Neural progenitor cell (in vitro differentiated cells): ENCODE data around the gene MACROD2. TPM values are rescaled to one million over a fixed set of nuclear protein-coding genes. Genes with fewer than 3 reads are reported as not detected.

Source experiments
- DNase-seq: peaks from one replicate; pipeline ENCODE4 v3.0.0-alpha.2; 2016; ENCODE audit warnings: low spot score
- H2AFZ ChIP-seq: fragments of 200-600 bp; sonication (generic); replicated peaks from 2 replicates; pipeline ENCODE4 v1.6.1; 2016; ENCODE audit warnings: antibody characterized with exemption
- H3F3A ChIP-seq: fragments of 200-600 bp; sonication (generic); 2 replicates; pipeline ENCODE4 v1.6.1; 2016; ENCODE audit warnings: antibody characterized with exemption, low read depth
- H3K27ac ChIP-seq: fragments of 200-600 bp; sonication (generic); 2 replicates; pipeline ENCODE4 v1.5.1; 2016; ENCODE audit warnings: mild to moderate bottlenecking
- H3K27me3 ChIP-seq: fragments of 200-600 bp; sonication (generic); 2 replicates; pipeline ENCODE4 v1.6.1; 2016; ENCODE audit warnings: mild to moderate bottlenecking, moderate library complexity
- H3K36me3 ChIP-seq: fragments of 200-600 bp; sonication (generic); 2 replicates; pipeline ENCODE4 v1.5.1; 2016
- H3K4me1 ChIP-seq: fragments of 200-600 bp; sonication (generic); 2 replicates; pipeline ENCODE4 v1.6.1; 2016; ENCODE audit warnings: mixed run types
- H3K4me2 ChIP-seq: fragments of 200-600 bp; sonication (generic); 2 replicates; pipeline ENCODE4 v1.6.1; 2016
- H3K4me3 ChIP-seq: fragments of 200-600 bp; sonication (generic); 2 replicates; pipeline ENCODE4 v1.5.1; 2016
- H3K79me2 ChIP-seq: fragments of 200-600 bp; sonication (generic); 2 replicates; pipeline ENCODE4 v1.6.1; 2016; ENCODE audit warnings: low read depth
- H3K9ac ChIP-seq: fragments of 200-600 bp; sonication (generic); 2 replicates; pipeline ENCODE4 v1.6.1; 2016
- H3K9me3 ChIP-seq: fragments of 200-600 bp; sonication (generic); 2 replicates; pipeline ENCODE4 v1.5.1; 2016; ENCODE audit warnings: low read depth
- H4K20me1 ChIP-seq: fragments of 200-600 bp; sonication (generic); 2 replicates; pipeline ENCODE4 v1.6.1; 2016; ENCODE audit warnings: low read depth
- H3K27ac Mint-ChIP-seq: 3 replicates; pipeline ENCODE4 v1.8.0; 2021; ENCODE audit warnings: mixed read lengths
- H3K27me3 Mint-ChIP-seq: 2 replicates; pipeline ENCODE4 v1.8.0; 2022; ENCODE audit warnings: low read depth, mild to moderate bottlenecking, inconsistent platforms, moderate library complexity, mixed read lengths; ENCODE audit not compliant: insufficient read depth
- H3K36me3 Mint-ChIP-seq: 3 replicates; pipeline ENCODE4 v1.8.0; 2021; ENCODE audit warnings: mixed read lengths
- H3K4me1 Mint-ChIP-seq: 3 replicates; pipeline ENCODE4 v1.8.0; 2021; ENCODE audit warnings: mixed read lengths
- H3K4me3 Mint-ChIP-seq: 3 replicates; pipeline ENCODE4 v1.8.0; 2021; ENCODE audit warnings: mild to moderate bottlenecking, moderate library complexity, mixed read lengths
- H3K9me3 Mint-ChIP-seq: 3 replicates; pipeline ENCODE4 v1.8.0; 2020; ENCODE audit warnings: mixed read lengths
- EZH2 ChIP-seq: fragments of 200-600 bp; sonication (generic); IDR thresholded peaks from 2 replicates; pipeline ENCODE4 v1.6.1; 2017; ENCODE audit warnings: antibody characterized with exemption, mild to moderate bottlenecking, moderate library complexity
- EZH2phosphoT487 ChIP-seq: fragments of 200-600 bp; sonication (generic); IDR thresholded peaks from 2 replicates; pipeline ENCODE4 v1.6.1; 2017; ENCODE audit warnings: antibody characterized with exemption
- total RNA-seq: library from RNA; depleted of rRNA; stranded (reverse); fragments of >200 nt; gene quantifications from 2 replicates; pipeline ENCODE4 v1.2.3, GENCODE V29; 2015; ENCODE audit warnings: low replicate concordance
- TF ChIP-seq, protein P1 (sequence below): fragments of 200-600 bp; sonication (generic); IDR thresholded peaks from 2 replicates; pipeline ENCODE4 v1.5.1; 2017; ENCODE audit warnings: antibody characterized with exemption, mild to moderate bottlenecking

MACROD2 gene
- total RNA-seq, 1 donor from 2014 or later = 11.9 TPM

DNA sequence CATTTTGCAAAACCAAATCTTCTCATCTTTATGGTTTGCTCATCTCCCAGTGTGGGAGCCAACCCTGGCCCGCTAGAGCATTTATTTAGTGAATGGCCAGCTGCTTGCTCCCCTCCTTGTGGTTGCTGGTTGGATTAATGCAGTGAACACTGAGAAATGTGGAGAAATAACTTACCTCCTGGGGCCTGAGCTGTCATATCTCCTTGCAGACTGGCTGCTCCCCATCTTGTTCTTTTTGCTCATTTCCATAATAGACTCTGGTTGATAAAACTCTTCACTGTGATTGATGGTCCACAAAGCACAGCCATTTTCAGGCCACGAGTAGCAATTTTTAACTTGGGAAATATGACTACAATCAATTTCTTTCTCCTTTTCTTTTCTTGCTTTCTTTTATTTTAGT is 1420.6 kb downstream of the MACROD2 start:
- Histone ChIP-seq H3K4me2 (no peak overlapping the region), H2AFZ (no peak overlapping the region), H4K20me1 (no peaks in the 10 kb centered on the region), H3K4me1 (no peaks in the 10 kb centered on the region), H3K4me3 (no peak overlapping the region), H3K27me3 (no peaks in the 10 kb centered on the region), H3K9me3 (no peaks in the 10 kb centered on the region), H3K36me3 (no peaks in the 10 kb centered on the region), H3K79me2 (no peaks in the 10 kb centered on the region), H3F3A (no peaks in the 10 kb centered on the region), H3K9ac (no peak overlapping the region), H3K27ac (no peak overlapping the region)
- H3K27ac Mint-ChIP-seq = no peak overlapping the region
- no peaks in the 10 kb centered on the region for H3K4me1 Mint-ChIP-seq
- H3K27me3 Mint-ChIP-seq = no peaks in the 10 kb centered on the region
- no peaks in the 10 kb centered on the region for H3K9me3 Mint-ChIP-seq
- no peak for DNase-seq
- H3K36me3 Mint-ChIP-seq = no peaks in the 10 kb centered on the region
- no peak overlapping the region for H3K4me3 Mint-ChIP-seq
- no peak for TF ChIP-seq EZH2phosphoT487

DNA sequence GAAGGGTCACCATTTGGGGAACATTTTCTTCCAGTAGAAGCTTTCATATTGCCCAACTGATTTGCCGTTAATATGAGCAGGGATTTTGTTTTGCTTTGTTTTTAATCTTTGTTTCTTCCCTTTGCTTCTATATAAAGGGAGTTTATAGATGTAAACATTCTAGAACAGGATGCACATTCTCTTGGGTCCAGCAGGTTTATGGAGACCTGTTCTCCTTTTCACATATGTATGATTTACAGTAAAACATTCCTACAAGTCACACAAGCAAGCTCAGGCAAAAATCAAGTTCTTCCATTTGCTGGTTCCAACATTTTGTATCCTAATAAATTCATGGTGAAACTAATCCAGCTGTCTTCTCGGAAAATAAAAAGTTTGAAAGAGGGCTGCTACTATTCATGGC is 1424.5 kb downstream of the MACROD2 start:
- Histone ChIP-seq H2AFZ (no peak overlapping the region), H3K4me1 (no peaks in the 10 kb centered on the region), H3K9ac (no peak overlapping the region), H3K36me3 (no peaks in the 10 kb centered on the region), H3K27ac (no peak overlapping the region), H3K9me3 (no peaks in the 10 kb centered on the region), H3F3A (no peaks in the 10 kb centered on the region), H3K4me3 (no peak overlapping the region), H3K79me2 (no peaks in the 10 kb centered on the region), H3K27me3 (no peaks in the 10 kb centered on the region), H4K20me1 (no peaks in the 10 kb centered on the region), H3K4me2 (no peak overlapping the region)
- Mint-ChIP-seq H3K27ac (no peak overlapping the region), H3K4me1 (no peaks in the 10 kb centered on the region), H3K4me3 (no peak overlapping the region), H3K36me3 (no peaks in the 10 kb centered on the region), H3K27me3 (no peaks in the 10 kb centered on the region), H3K9me3 (no peaks in the 10 kb centered on the region)
- TF ChIP-seq EZH2 = no peak
- TF ChIP-seq EZH2phosphoT487 = no peak
- TF ChIP-seq, protein P1, sequence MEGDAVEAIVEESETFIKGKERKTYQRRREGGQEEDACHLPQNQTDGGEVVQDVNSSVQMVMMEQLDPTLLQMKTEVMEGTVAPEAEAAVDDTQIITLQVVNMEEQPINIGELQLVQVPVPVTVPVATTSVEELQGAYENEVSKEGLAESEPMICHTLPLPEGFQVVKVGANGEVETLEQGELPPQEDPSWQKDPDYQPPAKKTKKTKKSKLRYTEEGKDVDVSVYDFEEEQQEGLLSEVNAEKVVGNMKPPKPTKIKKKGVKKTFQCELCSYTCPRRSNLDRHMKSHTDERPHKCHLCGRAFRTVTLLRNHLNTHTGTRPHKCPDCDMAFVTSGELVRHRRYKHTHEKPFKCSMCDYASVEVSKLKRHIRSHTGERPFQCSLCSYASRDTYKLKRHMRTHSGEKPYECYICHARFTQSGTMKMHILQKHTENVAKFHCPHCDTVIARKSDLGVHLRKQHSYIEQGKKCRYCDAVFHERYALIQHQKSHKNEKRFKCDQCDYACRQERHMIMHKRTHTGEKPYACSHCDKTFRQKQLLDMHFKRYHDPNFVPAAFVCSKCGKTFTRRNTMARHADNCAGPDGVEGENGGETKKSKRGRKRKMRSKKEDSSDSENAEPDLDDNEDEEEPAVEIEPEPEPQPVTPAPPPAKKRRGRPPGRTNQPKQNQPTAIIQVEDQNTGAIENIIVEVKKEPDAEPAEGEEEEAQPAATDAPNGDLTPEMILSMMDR = no peak
- DNase-seq = no peak

DNA sequence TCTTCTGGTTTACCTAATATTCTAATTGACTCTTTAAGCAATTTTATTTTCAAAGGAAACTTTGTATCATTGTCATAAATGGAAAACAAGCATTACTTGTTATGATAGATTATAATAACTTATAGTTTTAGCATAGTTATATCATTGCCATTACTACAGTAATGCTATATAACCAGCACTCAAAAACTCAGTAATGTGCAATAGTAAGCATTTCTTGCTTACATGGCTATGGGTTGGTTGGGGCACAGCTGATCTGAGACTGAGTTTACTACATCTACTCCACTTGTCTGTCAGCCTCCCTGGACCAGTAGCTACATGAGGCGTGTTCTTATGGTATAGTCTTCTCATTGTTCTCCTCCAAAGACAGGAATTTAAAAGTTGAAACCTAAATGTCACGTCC is 1427.7 kb downstream of the MACROD2 start:
- Histone ChIP-seq H3K9me3 (no peaks in the 10 kb centered on the region), H3K4me1 (no peaks in the 10 kb centered on the region), H3K36me3 (no peaks in the 10 kb centered on the region), H2AFZ (no peak overlapping the region), H3K9ac (no peak overlapping the region), H3K79me2 (no peaks in the 10 kb centered on the region), H3K27me3 (no peaks in the 10 kb centered on the region), H3K4me2 (no peak overlapping the region), H4K20me1 (no peaks in the 10 kb centered on the region), H3K4me3 (no peak overlapping the region), H3K27ac (no peak overlapping the region), H3F3A (no peaks in the 10 kb centered on the region)
- TF ChIP-seq EZH2 (no peak), EZH2phosphoT487 (no peak)
- TF ChIP-seq, protein P1 = no peak
- Mint-ChIP-seq H3K9me3 (peaks cover 3% of the 10 kb centered on the region), H3K27me3 (no peaks in the 10 kb centered on the region), H3K4me3 (no peak overlapping the region), H3K36me3 (no peaks in the 10 kb centered on the region), H3K27ac (no peak overlapping the region), H3K4me1 (no peaks in the 10 kb centered on the region)
- no peak for DNase-seq

DNA sequence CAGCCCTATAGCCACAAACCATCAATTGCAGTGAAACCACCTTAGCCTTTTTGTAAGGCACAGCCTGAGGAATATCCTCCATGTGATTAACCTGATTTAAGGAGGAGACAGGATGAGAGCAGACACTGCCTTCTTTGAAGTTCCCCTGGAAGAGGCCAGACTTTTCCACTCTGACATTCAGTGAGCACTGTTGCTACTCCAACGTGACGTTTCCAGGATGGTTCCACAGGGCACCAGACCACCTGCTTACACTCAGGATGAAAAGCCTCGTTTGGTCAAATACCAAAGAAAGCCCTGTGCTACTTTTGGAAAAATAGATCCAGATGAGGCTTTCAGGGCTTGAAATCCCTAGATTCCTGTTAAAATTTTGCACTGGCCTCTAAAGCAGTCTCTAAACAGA is 1444.2 kb downstream of the MACROD2 start:
- Histone ChIP-seq H3K27me3 (no peaks in the 10 kb centered on the region), H3K27ac (no peak overlapping the region), H3K4me1 (no peaks in the 10 kb centered on the region), H3K36me3 (no peaks in the 10 kb centered on the region), H4K20me1 (no peaks in the 10 kb centered on the region), H3K79me2 (no peaks in the 10 kb centered on the region), H3K9ac (no peak overlapping the region), H3K9me3 (no peaks in the 10 kb centered on the region), H3K4me3 (no peak overlapping the region), H3F3A (no peaks in the 10 kb centered on the region), H2AFZ (no peak overlapping the region), H3K4me2 (no peak overlapping the region)
- Mint-ChIP-seq H3K27me3 (no peaks in the 10 kb centered on the region), H3K9me3 (peaks cover 9% of the 10 kb centered on the region), H3K4me3 (no peak overlapping the region), H3K27ac (no peak overlapping the region), H3K4me1 (peaks cover 14% of the 10 kb centered on the region), H3K36me3 (peaks cover 2% of the 10 kb centered on the region)
- DNase-seq = no peak
- no peak for TF ChIP-seq EZH2
- no peak for TF ChIP-seq EZH2phosphoT487
- TF ChIP-seq, protein P1 = no peak
